LNCAP (cell line): ENCODE measurements around the gene SUMO2.

Source experiments
- TF ChIP-seq, protein P1 (sequence below): fragments of 450-650 bp; IDR thresholded peaks from 2 replicates; pipeline ENCODE4 v1.5.1; 2017; ENCODE audit warnings: mild to moderate bottlenecking

SUMO2 gene

GRCh38 chr17:75199886-75200618 lies 17.3 kb upstream of the SUMO2 start:
- TF ChIP-seq, protein P1, sequence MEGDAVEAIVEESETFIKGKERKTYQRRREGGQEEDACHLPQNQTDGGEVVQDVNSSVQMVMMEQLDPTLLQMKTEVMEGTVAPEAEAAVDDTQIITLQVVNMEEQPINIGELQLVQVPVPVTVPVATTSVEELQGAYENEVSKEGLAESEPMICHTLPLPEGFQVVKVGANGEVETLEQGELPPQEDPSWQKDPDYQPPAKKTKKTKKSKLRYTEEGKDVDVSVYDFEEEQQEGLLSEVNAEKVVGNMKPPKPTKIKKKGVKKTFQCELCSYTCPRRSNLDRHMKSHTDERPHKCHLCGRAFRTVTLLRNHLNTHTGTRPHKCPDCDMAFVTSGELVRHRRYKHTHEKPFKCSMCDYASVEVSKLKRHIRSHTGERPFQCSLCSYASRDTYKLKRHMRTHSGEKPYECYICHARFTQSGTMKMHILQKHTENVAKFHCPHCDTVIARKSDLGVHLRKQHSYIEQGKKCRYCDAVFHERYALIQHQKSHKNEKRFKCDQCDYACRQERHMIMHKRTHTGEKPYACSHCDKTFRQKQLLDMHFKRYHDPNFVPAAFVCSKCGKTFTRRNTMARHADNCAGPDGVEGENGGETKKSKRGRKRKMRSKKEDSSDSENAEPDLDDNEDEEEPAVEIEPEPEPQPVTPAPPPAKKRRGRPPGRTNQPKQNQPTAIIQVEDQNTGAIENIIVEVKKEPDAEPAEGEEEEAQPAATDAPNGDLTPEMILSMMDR: no peak

GRCh38 chr17:75194879-75195278 lies 12.1 kb upstream of the SUMO2 start:
- TF ChIP-seq, protein P1: no peak

- TF ChIP-seq, protein P1: no peak
Measured at GRCh38 chr17:75191584-75191983, 8.8 kb upstream of the SUMO2 start.

DNA sequence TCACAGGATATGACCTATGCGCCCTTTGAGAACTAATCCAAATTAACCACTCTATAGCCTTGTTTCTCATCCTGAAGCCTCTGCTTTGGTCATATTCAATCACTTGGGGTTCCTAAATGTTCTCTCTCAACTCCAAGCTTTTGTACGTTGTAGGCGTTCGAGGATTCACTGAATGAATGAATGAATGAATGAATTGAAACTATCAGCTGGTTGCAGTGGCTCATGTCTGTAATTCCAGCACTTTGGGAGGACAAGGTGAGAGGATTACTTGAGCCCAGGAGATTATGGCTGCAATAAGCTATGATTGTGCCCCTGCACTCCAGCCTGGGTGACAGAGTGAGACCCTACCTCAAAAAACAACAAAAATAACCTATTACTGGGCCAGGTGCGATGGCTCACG lies 5.9 kb upstream of the SUMO2 start:
- TF ChIP-seq, protein P1: no peak

- TF ChIP-seq, protein P1: no peak
Measured at GRCh38 chr17:75183999-75184884, 1.5 kb upstream of the SUMO2 start.

DNA sequence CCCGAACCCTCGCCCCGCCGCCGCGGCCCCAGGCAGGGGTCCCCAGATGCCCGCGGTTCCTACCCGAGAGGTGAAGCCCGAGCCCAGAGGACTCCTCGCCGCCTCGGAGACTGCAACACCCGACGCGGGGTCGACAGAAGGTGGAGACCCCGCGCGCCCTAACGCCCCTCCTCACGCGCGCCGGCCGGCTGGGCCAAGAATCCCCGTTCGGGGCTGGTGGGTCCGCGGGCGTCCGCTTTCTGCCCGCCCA lies 515 bp downstream of the SUMO2 start:
- TF ChIP-seq, protein P1: no peak

DNA sequence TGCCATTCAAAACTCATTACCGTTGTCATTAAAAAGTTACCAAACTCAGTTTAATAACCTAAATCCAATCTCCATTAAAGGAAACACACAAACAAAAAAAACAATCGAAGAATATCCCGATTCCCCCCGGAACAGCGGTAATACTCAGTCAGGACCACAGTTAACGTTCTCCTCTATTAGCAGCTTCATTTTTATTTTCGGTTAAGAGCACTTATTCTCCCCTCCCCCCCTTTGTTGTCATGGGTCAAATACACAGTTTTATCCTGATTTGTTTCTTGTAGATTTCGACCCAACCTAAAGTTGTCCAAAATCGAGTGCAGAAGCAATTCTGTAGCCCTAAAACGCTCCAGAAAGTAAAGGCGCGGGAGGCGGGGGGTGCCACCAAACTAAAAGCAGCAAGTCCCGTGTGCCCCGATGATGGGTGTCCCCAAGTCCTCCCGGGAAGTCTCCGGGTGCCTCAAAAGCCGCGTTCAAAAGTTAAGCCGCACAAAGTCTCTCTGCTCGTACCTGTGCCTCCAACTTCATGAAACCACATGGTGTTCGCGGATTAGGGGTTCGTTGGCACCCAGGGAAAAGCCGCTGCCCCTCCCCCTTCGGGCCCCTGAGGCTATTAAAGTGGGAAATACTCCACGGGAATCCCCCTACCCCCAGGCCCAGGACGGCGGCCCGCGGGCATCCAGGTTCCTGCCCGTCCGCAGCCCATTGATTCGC lies 996 bp downstream of the SUMO2 start:
- TF ChIP-seq, protein P1: no peak
